Stomach (tissue), 19 donors: ENCODE measurements around the gene RAP1B. TPM values are rescaled to one million over a fixed set of nuclear protein-coding genes. Genes with fewer than 3 reads are reported as not detected.

Experiments used
- DNase-seq, 2 donors: peaks; one replicate each; pipeline versions ENCODE4 v3.0.0 to v3.0.0-alpha.2; 2013 to 2019
- H3K27ac ChIP-seq, 5 donors: fragments of 200-600 bp in 4 of 5; sonication (generic) in 4 of 5; one replicate each; pipeline ENCODE4 v1.5.1; 2013 to 2019; ENCODE audit warnings: mild to moderate bottlenecking in 1 of 5, moderate library complexity in 1 of 5
- H3K27me3 ChIP-seq, 3 donors: fragments of 200-600 bp; sonication (generic); one replicate each; pipeline ENCODE4 v1.5.1; 2017 to 2019; ENCODE audit warnings: mixed run types in 1 of 3
- H3K36me3 ChIP-seq, 4 donors: fragments of 200-600 bp; sonication (generic); 1 replicate in 3 of 4; 2 replicates in 1 of 4; pipeline ENCODE4 v1.5.1; 2016 to 2019
- H3K4me1 ChIP-seq, 4 donors: fragments of 200-600 bp; sonication (generic); one replicate each; pipeline ENCODE4 v1.5.1; 2016 to 2019
- H3K4me3 ChIP-seq, 4 donors: fragments of 200-600 bp; sonication (generic) in 3 of 4; one replicate each; pipeline ENCODE4 v1.5.1; 2016 to 2019; ENCODE audit warnings: mild to moderate bottlenecking in 1 of 4
- H3K9me3 ChIP-seq, 4 donors: fragments of 200-600 bp; sonication (generic); one replicate each; pipeline ENCODE4 v1.5.1; 2016 to 2019
- EP300 ChIP-seq: sonication (generic); formaldehyde crosslinking; IDR thresholded peaks from one replicate; pipeline ENCODE4 v1.6.1; 2017; ENCODE audit warnings: antibody characterized with exemption
- POLR2A ChIP-seq, 4 donors: fragments of 450-650 bp; IDR thresholded peaks; one replicate each; pipeline ENCODE4 v1.6.1; 2016; ENCODE audit warnings: antibody characterized with exemption in 4 of 4, control low read depth in 2 of 4, mild to moderate bottlenecking in 1 of 4, moderate library complexity in 1 of 4
- POLR2AphosphoS5 ChIP-seq, 3 donors: sonication (generic); formaldehyde crosslinking; IDR thresholded peaks; one replicate each; pipeline ENCODE4 v1.6.1; 2016; ENCODE audit warnings: antibody characterized with exemption in 3 of 3
- WGBS, 5 donors: extraction: QIAGEN DNeasy Blood & Tissue Kit in 3 of 5; methylation state at CpG; one replicate each; pipeline versions ENCODE4 v1.1.5 to v1.1.7; 2013 to 2018; 5-methylcytosine and 5-hydroxymethylcytosine counted together
- intact Hi-C: fragments of 100-400 bp; cut with DNase I; formaldehyde crosslinking; loops from one replicate; pipeline ENCODE4 v1.15.1; 2023; ENCODE audit warnings: low total_unique reads
- long read RNA-seq, 10 donors: transcript quantifications; one replicate each; lab custom pipeline, GENCODE V29; 2026
- polyA plus RNA-seq, 3 donors: library from polyadenylated mRNA; stranded (reverse); fragments of 200-250 nt; gene quantifications; one replicate each; pipeline ENCODE4 v1.2.3, GENCODE V29; 2013
- total RNA-seq, 5 donors: library from RNA; depleted of rRNA; stranded (reverse); fragments of >200 nt; gene quantifications; one replicate each; pipeline versions ENCODE4 v1.1.0 to v1.2.3, GENCODE V29; 2014 to 2016
- TF ChIP-seq, protein P1 (sequence below), 7 experiments: fragments of 450-650 bp in 4 of 7; fragments of 200-600 bp in 3 of 7; sonication (generic) in 3 of 7; IDR thresholded peaks; one replicate each; pipeline ENCODE4 v1.5.1; 2016 to 2019; ENCODE audit warnings: antibody characterized with exemption in 7 of 7, control low read depth in 2 of 7, mild to moderate bottlenecking in 1 of 7
- donor health status: healthy with polysubstance abuse.
- donor health status: Bipolar disorder and iron deficiency.
- donor health status: healthy.

RAP1B gene
- 100 to 1,000 TPM in 2 of 5 donors, 10 to 100 TPM in 3; 79.5 to 315 (median 99.4) TPM for total RNA-seq
- polyA plus RNA-seq: 100 to 1,000 TPM in 2 of 3 donors, 10 to 100 TPM in 1; 56.3 to 140 (median 105) TPM
- long read RNA-seq, donor 1, full-length matches to known transcripts: 13 of 13 reads
- long read RNA-seq, donor 1, partial matches to known transcripts: 0 of 13 reads
- long read RNA-seq, donor 1, other reads (novel, unspliced or antisense): 0 of 13 reads
- long read RNA-seq, donor 2, full-length matches to known transcripts: 18 of 18 reads
- long read RNA-seq, donor 2, partial matches to known transcripts: 0 of 18 reads
- long read RNA-seq, donor 2, other reads (novel, unspliced or antisense): 0 of 18 reads
- long read RNA-seq, donor 3, full-length matches to known transcripts: 14 of 14 reads
- long read RNA-seq, donor 3, partial matches to known transcripts: 0 of 14 reads
- long read RNA-seq, donor 3, other reads (novel, unspliced or antisense): 0 of 14 reads
- long read RNA-seq, donor 4: 0 reads
- long read RNA-seq, donor 5, full-length matches to known transcripts: 21 of 21 reads
- long read RNA-seq, donor 5, partial matches to known transcripts: 0 of 21 reads
- long read RNA-seq, donor 5, other reads (novel, unspliced or antisense): 0 of 21 reads
- long read RNA-seq, donor 6, full-length matches to known transcripts: 51 of 58 reads
- long read RNA-seq, donor 6, partial matches to known transcripts: 7 of 58 reads
- long read RNA-seq, donor 6, other reads (novel, unspliced or antisense): 0 of 58 reads
- long read RNA-seq, donor 7, full-length matches to known transcripts: 28 of 33 reads
- long read RNA-seq, donor 7, partial matches to known transcripts: 5 of 33 reads
- long read RNA-seq, donor 7, other reads (novel, unspliced or antisense): 0 of 33 reads
- long read RNA-seq, donor 8, full-length matches to known transcripts: 15 of 15 reads
- long read RNA-seq, donor 8, partial matches to known transcripts: 0 of 15 reads
- long read RNA-seq, donor 8, other reads (novel, unspliced or antisense): 0 of 15 reads
- long read RNA-seq, donor 9, full-length matches to known transcripts: 19 of 62 reads
- long read RNA-seq, donor 9, partial matches to known transcripts: 43 of 62 reads
- long read RNA-seq, donor 9, other reads (novel, unspliced or antisense): 0 of 62 reads
- long read RNA-seq, donor 10, full-length matches to known transcripts: 16 of 16 reads
- long read RNA-seq, donor 10, partial matches to known transcripts: 0 of 16 reads
- long read RNA-seq, donor 10, other reads (novel, unspliced or antisense): 0 of 16 reads

GRCh38 chr12:68610370-68611093 is at the start of gene RAP1B:
Gene RAP1B, plus strand, starts transcription at chr12:68610899. Its CDS starts 37,826 bp downstream, at chr12:68648725.
- peaks cover 32 to 46% (median 39%) of the 10 kb centered on the region in 4 donors for H3K4me1 ChIP-seq
- DNase-seq: peak; percentile 90 to 97
- peak within 1 kb of the TSS; percentile 59 to 89 (median 76) for H3K4me3 ChIP-seq
- H3K27me3 ChIP-seq: no peaks in the 10 kb centered on the region
- TF ChIP-seq POLR2AphosphoS5 (IDR thresholded peaks at IDR 0.05) (peak; percentile 99 to 100 (median 100)), POLR2A (IDR thresholded peaks at IDR 0.05) (peak in 2 of 4 donors; percentile 44 to 86), EP300 (no peak)
- TF ChIP-seq, protein P1, sequence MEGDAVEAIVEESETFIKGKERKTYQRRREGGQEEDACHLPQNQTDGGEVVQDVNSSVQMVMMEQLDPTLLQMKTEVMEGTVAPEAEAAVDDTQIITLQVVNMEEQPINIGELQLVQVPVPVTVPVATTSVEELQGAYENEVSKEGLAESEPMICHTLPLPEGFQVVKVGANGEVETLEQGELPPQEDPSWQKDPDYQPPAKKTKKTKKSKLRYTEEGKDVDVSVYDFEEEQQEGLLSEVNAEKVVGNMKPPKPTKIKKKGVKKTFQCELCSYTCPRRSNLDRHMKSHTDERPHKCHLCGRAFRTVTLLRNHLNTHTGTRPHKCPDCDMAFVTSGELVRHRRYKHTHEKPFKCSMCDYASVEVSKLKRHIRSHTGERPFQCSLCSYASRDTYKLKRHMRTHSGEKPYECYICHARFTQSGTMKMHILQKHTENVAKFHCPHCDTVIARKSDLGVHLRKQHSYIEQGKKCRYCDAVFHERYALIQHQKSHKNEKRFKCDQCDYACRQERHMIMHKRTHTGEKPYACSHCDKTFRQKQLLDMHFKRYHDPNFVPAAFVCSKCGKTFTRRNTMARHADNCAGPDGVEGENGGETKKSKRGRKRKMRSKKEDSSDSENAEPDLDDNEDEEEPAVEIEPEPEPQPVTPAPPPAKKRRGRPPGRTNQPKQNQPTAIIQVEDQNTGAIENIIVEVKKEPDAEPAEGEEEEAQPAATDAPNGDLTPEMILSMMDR (IDR thresholded peaks at IDR 0.05): no peak
- H3K27ac ChIP-seq: peak within 1 kb of the TSS; percentile 93 to 100 (median 99)
- intact Hi-C loops: no loop called here
- no peaks in the 10 kb centered on the region for H3K36me3 ChIP-seq
- WGBS, 5 donors: 0 to 1% (median 0%) methylated on average over 28 to 84 of the region's 84 CpGs
- H3K9me3 ChIP-seq: no peaks in the 10 kb centered on the region

GRCh38 chr12:68561830-68562229 is 48.9 kb upstream of the RAP1B start:
- Histone ChIP-seq H3K36me3 (no peaks in the 10 kb centered on the region), H3K9me3 (no peaks in the 10 kb centered on the region), H3K4me3 (no peak overlapping the region), H3K27me3 (no peaks in the 10 kb centered on the region), H3K4me1 (peaks cover 0 to 22% (median 11%) of the 10 kb centered on the region in 4 donors), H3K27ac (no peak overlapping the region)
- TF ChIP-seq POLR2A (IDR thresholded peaks at IDR 0.05): no peak
- 76 to 82% (median 77%) methylated on average over 10 of the region's 10 CpGs for WGBS, 5 donors
- no peak for DNase-seq
- intact Hi-C loops: no loop called here

DNA sequence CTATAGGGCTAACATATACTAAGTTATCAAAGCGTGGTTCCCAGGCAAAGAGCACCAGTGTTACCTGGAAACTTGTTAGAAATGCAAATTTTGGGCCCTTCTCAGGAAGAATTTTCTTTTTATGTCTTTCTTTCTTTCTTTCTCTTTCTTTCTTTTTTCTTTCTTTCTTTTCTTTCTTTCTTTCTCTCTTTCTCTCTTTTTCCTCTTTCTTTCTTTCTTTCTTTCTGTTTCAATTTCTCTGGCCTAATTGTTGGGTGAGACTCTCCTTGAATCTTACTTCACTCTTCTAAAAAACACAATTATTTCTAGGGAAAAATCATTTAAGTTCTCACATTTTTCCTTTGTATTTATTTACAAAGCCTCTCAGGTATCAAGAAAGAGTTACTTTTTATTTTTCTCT is 46.5 kb upstream of the RAP1B start:
- H3K27ac ChIP-seq: no peak overlapping the region
- no peaks in the 10 kb centered on the region for H3K27me3 ChIP-seq
- peaks cover 0 to 22% (median 11%) of the 10 kb centered on the region in 4 donors for H3K4me1 ChIP-seq
- H3K36me3 ChIP-seq: no peaks in the 10 kb centered on the region
- no peaks in the 10 kb centered on the region for H3K9me3 ChIP-seq
- 77 to 94% (median 79%) methylated on average over 1 of the region's 1 CpG for WGBS, 5 donors
- no peak overlapping the region for H3K4me3 ChIP-seq
- intact Hi-C loops: no loop called here
- DNase-seq: no peak
- TF ChIP-seq, protein P1 (IDR thresholded peaks at IDR 0.05): no peak
- TF ChIP-seq POLR2AphosphoS5 (IDR thresholded peaks at IDR 0.05) (no peak), POLR2A (IDR thresholded peaks at IDR 0.05) (no peak), EP300 (no peak)

DNA sequence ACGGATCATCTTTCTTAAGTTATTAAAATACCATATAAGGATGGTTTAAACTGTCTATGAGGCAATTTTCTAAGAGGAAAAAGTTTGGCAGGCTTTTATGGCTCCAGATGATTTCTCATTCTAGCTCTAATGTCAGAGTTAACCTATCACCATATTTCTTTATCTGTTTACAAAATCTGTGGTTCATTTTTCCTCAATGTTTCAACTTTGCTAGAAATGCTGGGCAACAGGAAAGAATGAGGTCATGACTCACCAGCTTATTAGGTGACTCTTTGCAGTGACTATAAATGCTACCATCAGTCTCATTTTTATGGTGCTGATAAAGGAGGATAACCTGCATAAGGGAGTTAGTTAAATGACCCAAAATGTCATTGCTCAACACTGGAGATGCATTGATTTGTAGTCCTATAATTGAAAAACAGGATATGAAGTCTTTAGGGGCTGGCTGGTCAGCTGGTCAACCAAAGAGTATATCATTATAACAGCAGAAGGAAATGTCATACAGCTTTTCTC is 45.3 kb upstream of the RAP1B start:
- DNase-seq: peak in 1 of 2 donors; percentile 40
- H3K27me3 ChIP-seq: no peaks in the 10 kb centered on the region
- H3K36me3 ChIP-seq: no peaks in the 10 kb centered on the region
- no peak overlapping the region for H3K27ac ChIP-seq
- intact Hi-C loops: no loop called here
- H3K4me3 ChIP-seq: no peak overlapping the region
- no peaks in the 10 kb centered on the region for H3K9me3 ChIP-seq
- peaks cover 0 to 14% (median 8%) of the 10 kb centered on the region in 4 donors for H3K4me1 ChIP-seq
- WGBS, 5 donors: 32 to 70% (median 58%) methylated on average over 1 of the region's 1 CpG
- TF ChIP-seq EP300 (no peak), POLR2AphosphoS5 (IDR thresholded peaks at IDR 0.05) (peak in 1 of 3 donors; percentile 43)
